H9 (cell line): ENCODE results near the gene ST3GAL6. TPM values are rescaled to one million over a fixed set of nuclear protein-coding genes. Genes with fewer than 3 reads are reported as not detected.

Source experiments
- DNase-seq: peaks from one replicate; pipeline ENCODE4 v3.0.0-alpha.2; 2017
- H2AFZ ChIP-seq: one replicate; pipeline ENCODE4 v1.6.1; 2013; ENCODE audit warnings: mild to moderate bottlenecking, low read length, control low read depth, moderate library complexity
- H2AK5ac ChIP-seq: 2 replicates; pipeline ENCODE4 v1.6.1; 2013; ENCODE audit warnings: low read length, control low read depth, mixed read lengths; ENCODE audit not compliant: insufficient read length
- H2BK120ac ChIP-seq: one replicate; pipeline ENCODE4 v1.6.1; 2013; ENCODE audit warnings: low read depth, mild to moderate bottlenecking, low read length, control low read depth, inconsistent platforms; ENCODE audit not compliant: poor library complexity, severe bottlenecking
- H2BK12ac ChIP-seq: 2 replicates; pipeline ENCODE4 v1.6.1; 2013; ENCODE audit warnings: low read length, control low read depth, mixed read lengths, low read depth; ENCODE audit not compliant: insufficient read length
- H2BK15ac ChIP-seq: 2 replicates; pipeline ENCODE4 v1.6.1; 2013; ENCODE audit warnings: low read depth, low read length, control low read depth
- H2BK20ac ChIP-seq: one replicate; pipeline ENCODE4 v1.6.1; 2013; ENCODE audit warnings: low read depth, mild to moderate bottlenecking, low read length, control low read depth, inconsistent platforms; ENCODE audit not compliant: poor library complexity, severe bottlenecking
- H2BK5ac ChIP-seq: 2 replicates; pipeline ENCODE4 v1.6.1; 2013; ENCODE audit warnings: low read length, control low read depth, mixed read lengths; ENCODE audit not compliant: insufficient read length
- H3K14ac ChIP-seq: 2 replicates; pipeline ENCODE4 v1.6.1; 2013; ENCODE audit warnings: low read length, control low read depth; ENCODE audit not compliant: insufficient read depth
- H3K18ac ChIP-seq: 2 replicates; pipeline ENCODE4 v1.6.1; 2013; ENCODE audit warnings: low read depth, mild to moderate bottlenecking, mixed read lengths, low read length, control low read depth; ENCODE audit not compliant: insufficient read length
- H3K23ac ChIP-seq: 2 replicates; pipeline ENCODE4 v1.6.1; 2013; ENCODE audit warnings: low read length, control low read depth, mixed read lengths, low read depth; ENCODE audit not compliant: insufficient read length
- H3K23me2 ChIP-seq: 2 replicates; pipeline ENCODE4 v1.6.1; 2013; ENCODE audit warnings: low read depth, mild to moderate bottlenecking, mixed read lengths, low read length, control low read depth; ENCODE audit not compliant: insufficient read length, poor library complexity, severe bottlenecking
- H3K27ac ChIP-seq: 2 replicates; pipeline ENCODE4 v1.5.1; 2013; ENCODE audit warnings: low read length, control low read depth, mixed read lengths, low read depth; ENCODE audit not compliant: insufficient read length
- H3K27me3 ChIP-seq: 2 replicates; pipeline ENCODE4 v1.6.1; 2013; ENCODE audit warnings: low read length, control low read depth, inconsistent platforms; ENCODE audit not compliant: insufficient read depth
- H3K4ac ChIP-seq: 2 replicates; pipeline ENCODE4 v1.6.1; 2013; ENCODE audit warnings: low read depth, mild to moderate bottlenecking, control low read depth, inconsistent platforms, low read length, moderate library complexity
- H3K4me1 ChIP-seq: 2 replicates; pipeline ENCODE4 v1.6.1; 2013; ENCODE audit warnings: low read length, control low read depth, inconsistent platforms; ENCODE audit not compliant: insufficient read depth
- H3K4me2 ChIP-seq: 2 replicates; pipeline ENCODE4 v1.6.1; 2013; ENCODE audit warnings: low read length, control low read depth, mixed read lengths; ENCODE audit not compliant: insufficient read length, insufficient read depth
- H3K56ac ChIP-seq: 2 replicates; pipeline ENCODE4 v1.6.1; 2013; ENCODE audit warnings: low read depth, mild to moderate bottlenecking, mixed read lengths, low read length, control low read depth; ENCODE audit not compliant: insufficient read length
- H3K79me1 ChIP-seq: 2 replicates; pipeline ENCODE4 v1.6.1; 2013; ENCODE audit warnings: low read depth, mild to moderate bottlenecking, moderate library complexity, low read length, control low read depth, inconsistent platforms; ENCODE audit not compliant: insufficient read depth, poor library complexity, severe bottlenecking
- H3K79me2 ChIP-seq: 2 replicates; pipeline ENCODE4 v1.6.1; 2013; ENCODE audit warnings: low read length, control low read depth, inconsistent platforms; ENCODE audit not compliant: insufficient read depth
- H3K9ac ChIP-seq: 2 replicates; pipeline ENCODE4 v1.6.1; 2013; ENCODE audit warnings: low read length, control low read depth, mixed read lengths; ENCODE audit not compliant: insufficient read length; ENCODE audit errors: extremely low read depth
- H3K9me3 ChIP-seq: one replicate; pipeline ENCODE4 v1.6.1; 2013; ENCODE audit warnings: low read depth, low read length, inconsistent platforms; ENCODE audit not compliant: control insufficient read depth
- H3T11ph ChIP-seq: one replicate; pipeline ENCODE4 v1.6.1; 2013; ENCODE audit warnings: mild to moderate bottlenecking, low read length, control low read depth, inconsistent platforms
- H4K20me1 ChIP-seq: one replicate; pipeline ENCODE4 v1.6.1; 2013; ENCODE audit not compliant: control insufficient read depth, insufficient read length, insufficient read depth
- H4K5ac ChIP-seq: 2 replicates; pipeline ENCODE4 v1.6.1; 2013; ENCODE audit warnings: low read depth, mild to moderate bottlenecking, mixed read lengths, low read length, control low read depth; ENCODE audit not compliant: insufficient read length
- H4K8ac ChIP-seq: replicated peaks from 2 replicates; pipeline ENCODE4 v1.6.1; 2013; ENCODE audit warnings: low read length, control low read depth, mixed read lengths, low read depth; ENCODE audit not compliant: insufficient read length
- H4K91ac ChIP-seq: 2 replicates; pipeline ENCODE4 v1.6.1; 2013; ENCODE audit warnings: low read depth, mild to moderate bottlenecking, moderate library complexity, mixed read lengths, low read length, control low read depth; ENCODE audit not compliant: insufficient read length
- H3K27ac Mint-ChIP-seq, 3 experiments: 2 replicates in 2 of 3; 3 replicates in 1 of 3; pipeline ENCODE4 v1.8.0; 2020 to 2021; ENCODE audit warnings: mixed read lengths in 3 of 3, mild to moderate bottlenecking in 1 of 3, moderate library complexity in 1 of 3
- H3K27me3 Mint-ChIP-seq: 2 replicates; pipeline ENCODE4 v1.8.0; 2021; ENCODE audit warnings: low read depth, mild to moderate bottlenecking, moderate library complexity, mixed read lengths
- H3K36me3 Mint-ChIP-seq, 3 experiments: 2 replicates in 2 of 3; 3 replicates in 1 of 3; pipeline ENCODE4 v1.8.0; 2020 to 2021; ENCODE audit warnings: low read depth in 3 of 3, mixed read lengths in 3 of 3; ENCODE audit not compliant: insufficient read depth in 1 of 3
- H3K4me1 Mint-ChIP-seq, 2 experiments: 2 replicates each; pipeline ENCODE4 v1.8.0; 2020; ENCODE audit warnings: mixed read lengths in 2 of 2
- H3K4me3 Mint-ChIP-seq, 2 experiments: 2 replicates in 1 of 2; 3 replicates in 1 of 2; pipeline ENCODE4 v1.8.0; 2020 to 2021; ENCODE audit warnings: mild to moderate bottlenecking in 2 of 2, mixed read lengths in 2 of 2, moderate library complexity in 1 of 2
- H3K9me3 Mint-ChIP-seq, 2 experiments: 2 replicates in 1 of 2; 3 replicates in 1 of 2; pipeline ENCODE4 v1.8.0; 2020; ENCODE audit warnings: mild to moderate bottlenecking in 2 of 2, mixed read lengths in 2 of 2, moderate library complexity in 1 of 2
- WGBS: extraction: QIAGEN DNeasy Blood & Tissue Kit; methylation state at CpG from one replicate; pipeline ENCODE4 v1.1.7; 2013; ENCODE audit warnings: missing lambda C conversion rate, low lambda C conversion rate, mixed read lengths; ENCODE audit not compliant: insufficient read length; ENCODE audit errors: extremely low coverage; 5-methylcytosine and 5-hydroxymethylcytosine counted together
- total RNA-seq: library from RNA; stranded (reverse); gene quantifications from 2 replicates; pipeline ENCODE4 v1.2.1, GENCODE V29; 2021
- TF ChIP-seq, protein P1 (sequence below): fragments of 200-600 bp; sonication (generic); conservative IDR thresholded peaks from 3 replicates; pipeline ENCODE4 v1.8.0; 2021; ENCODE audit warnings: antibody characterized with exemption, mild to moderate bottlenecking

ST3GAL6 gene
- total RNA-seq, 1 experiment from 2014 or later: 6.4 TPM

DNA sequence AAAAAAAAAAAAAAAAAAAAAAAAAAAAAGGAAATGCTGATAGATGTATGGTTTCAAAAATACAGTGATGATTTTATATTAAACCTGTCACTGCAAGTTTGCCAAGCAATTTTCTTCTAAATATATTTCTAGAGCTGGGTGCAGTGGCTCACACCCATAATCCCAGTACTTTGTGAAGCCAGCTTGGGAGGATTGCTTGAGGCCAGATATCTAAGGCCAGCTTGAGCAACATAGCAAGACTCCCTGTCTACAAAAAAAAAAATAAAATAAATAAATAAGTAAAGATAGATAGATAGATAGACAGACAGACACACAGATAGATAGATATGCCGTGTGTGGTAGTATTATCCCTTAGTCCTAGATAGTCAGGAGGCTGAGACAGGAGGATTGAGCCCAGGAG lies 41.4 kb upstream of the ST3GAL6 start:
- no CpG with 5 or more reads among the region's 1 CpG for WGBS
- no peak overlapping the region for H2AFZ ChIP-seq
- H3K4me2 ChIP-seq: no peak overlapping the region
- no peaks in the 10 kb centered on the region for H3K4me1 ChIP-seq
- no peaks in the 10 kb centered on the region for H3K79me1 ChIP-seq
- H3K27ac ChIP-seq: no peak overlapping the region
- no peak overlapping the region for H2BK5ac ChIP-seq
- no peaks in the 10 kb centered on the region for H3K79me2 ChIP-seq
- no peak overlapping the region for H3K27ac Mint-ChIP-seq
- no peaks in the 10 kb centered on the region for H3K23me2 ChIP-seq
- H2BK15ac ChIP-seq: no peak overlapping the region
- no peak overlapping the region for H2BK12ac ChIP-seq
- no peak overlapping the region for H2BK20ac ChIP-seq
- no peak overlapping the region for H3K9ac ChIP-seq
- no peak overlapping the region for H3K14ac ChIP-seq
- H3K23ac ChIP-seq: no peak overlapping the region
- H3K18ac ChIP-seq: no peak overlapping the region
- no peak overlapping the region for H4K91ac ChIP-seq
- no peaks in the 10 kb centered on the region; the same call in 1 of the 2 replicates for H3K27me3 ChIP-seq
- H4K5ac ChIP-seq: no peak overlapping the region
- H2BK120ac ChIP-seq: no peak overlapping the region
- no peaks in the 10 kb centered on the region for H3K9me3 ChIP-seq
- peaks cover 8% of the 10 kb centered on the region for H3K27me3 Mint-ChIP-seq
- no peak overlapping the region for H3K4me3 Mint-ChIP-seq
- TF ChIP-seq, protein P1, sequence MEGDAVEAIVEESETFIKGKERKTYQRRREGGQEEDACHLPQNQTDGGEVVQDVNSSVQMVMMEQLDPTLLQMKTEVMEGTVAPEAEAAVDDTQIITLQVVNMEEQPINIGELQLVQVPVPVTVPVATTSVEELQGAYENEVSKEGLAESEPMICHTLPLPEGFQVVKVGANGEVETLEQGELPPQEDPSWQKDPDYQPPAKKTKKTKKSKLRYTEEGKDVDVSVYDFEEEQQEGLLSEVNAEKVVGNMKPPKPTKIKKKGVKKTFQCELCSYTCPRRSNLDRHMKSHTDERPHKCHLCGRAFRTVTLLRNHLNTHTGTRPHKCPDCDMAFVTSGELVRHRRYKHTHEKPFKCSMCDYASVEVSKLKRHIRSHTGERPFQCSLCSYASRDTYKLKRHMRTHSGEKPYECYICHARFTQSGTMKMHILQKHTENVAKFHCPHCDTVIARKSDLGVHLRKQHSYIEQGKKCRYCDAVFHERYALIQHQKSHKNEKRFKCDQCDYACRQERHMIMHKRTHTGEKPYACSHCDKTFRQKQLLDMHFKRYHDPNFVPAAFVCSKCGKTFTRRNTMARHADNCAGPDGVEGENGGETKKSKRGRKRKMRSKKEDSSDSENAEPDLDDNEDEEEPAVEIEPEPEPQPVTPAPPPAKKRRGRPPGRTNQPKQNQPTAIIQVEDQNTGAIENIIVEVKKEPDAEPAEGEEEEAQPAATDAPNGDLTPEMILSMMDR: no peak
- no peak for DNase-seq
- H3K4ac ChIP-seq: no peak overlapping the region
- H2AK5ac ChIP-seq: no peak overlapping the region
- no peak overlapping the region for H3T11ph ChIP-seq
- peaks cover 0 to 5% (median 0%) of the 10 kb centered on the region in 3 experiments; a peak in 1 of 7 replicates for H3K36me3 Mint-ChIP-seq
- no peaks in the 10 kb centered on the region for H4K20me1 ChIP-seq
- no peak overlapping the region for H3K56ac ChIP-seq
- H4K8ac ChIP-seq: no peak overlapping the region
- H3K9me3 Mint-ChIP-seq: peaks cover 0 to 3% of the 10 kb centered on the region in 2 experiments; a peak in 1 of 5 replicates
- H3K4me1 Mint-ChIP-seq: peaks cover 28 to 31% of the 10 kb centered on the region in 2 experiments
